Liver (tissue), 3 donors: Measurements from ENCODE around the gene HCFC1R1.

Experiments used
- ATF3 ChIP-seq: IDR thresholded peaks from 2 replicates; pipeline ENCODE4 v1.6.1; 2016; ENCODE audit warnings: antibody characterized with exemption
- CTCF ChIP-seq: fragments of 150-350 bp; IDR thresholded peaks from 2 replicates; pipeline ENCODE4 v1.5.1; 2017; ENCODE audit warnings: improper control_type of control experiment, low read depth, low read length; ENCODE audit not compliant: missing input control
- FOXA1 ChIP-seq: IDR thresholded peaks from 2 replicates; pipeline ENCODE4 v1.6.1; 2016; ENCODE audit warnings: antibody characterized with exemption
- GABPA ChIP-seq, 2 donors: IDR thresholded peaks in 1 of 2; conservative IDR thresholded peaks in 1 of 2; 2 replicates each; pipeline ENCODE4 v1.6.1; 2016; ENCODE audit warnings: antibody characterized with exemption in 2 of 2, mild to moderate bottlenecking in 1 of 2, moderate library complexity in 1 of 2
- MAX ChIP-seq: IDR thresholded peaks from 2 replicates; pipeline ENCODE4 v1.6.1; 2016; ENCODE audit warnings: antibody characterized with exemption
- NR2F2 ChIP-seq: IDR thresholded peaks from 2 replicates; pipeline ENCODE4 v1.6.1; 2016; ENCODE audit warnings: antibody characterized with exemption
- RAD21 ChIP-seq, 2 donors: IDR thresholded peaks; 2 replicates each; pipeline ENCODE4 v1.6.1; 2016; ENCODE audit warnings: antibody characterized with exemption in 2 of 2, mild to moderate bottlenecking in 2 of 2
- REST ChIP-seq: IDR thresholded peaks from 2 replicates; pipeline ENCODE4 v1.6.1; 2016; ENCODE audit warnings: antibody characterized with exemption, mild to moderate bottlenecking
- TAF1 ChIP-seq: conservative IDR thresholded peaks from 2 replicates; pipeline ENCODE4 v1.6.1; 2016; ENCODE audit warnings: antibody characterized with exemption, mild to moderate bottlenecking
- ZBTB33 ChIP-seq: IDR thresholded peaks from 2 replicates; pipeline ENCODE4 v1.6.1; 2016; ENCODE audit warnings: antibody characterized with exemption
- donor health status: healthy.
- donor health status: healthy.

- no peak for TF ChIP-seq CTCF
- TF ChIP-seq MAX = no peak
- no peak for TF ChIP-seq RAD21 (IDR thresholded peaks at IDR 0.05)
- no peak for TF ChIP-seq FOXA1
- TF ChIP-seq GABPA (IDR thresholded peaks at IDR 0.05 in 1 of 2, conservative IDR thresholded peaks at IDR 0.05 in 1 of 2) = no peak
- TF ChIP-seq REST = no peak
- TF ChIP-seq TAF1 = no peak
- no peak for TF ChIP-seq ATF3
- no peak for TF ChIP-seq ZBTB33
- no peak for TF ChIP-seq NR2F2
Measured at GRCh38 chr16:2974319-2975056, 49.3 kb downstream of the HCFC1R1 start.
